ENCODE results near the gene TMEM101. TPM values are rescaled to one million over a fixed set of nuclear protein-coding genes. Genes with fewer than 3 reads are reported as not detected.
"Not testable (repeated sequence)": the region's sequence is repeated elsewhere in the genome, so short reads cannot be mapped to it uniquely, and the experiment has no call there.

TMEM101 gene
- polyA plus RNA-seq, 6 donors from 2014 or later, result 25.7 to 34.2 (median 28.9) TPM

DNA sequence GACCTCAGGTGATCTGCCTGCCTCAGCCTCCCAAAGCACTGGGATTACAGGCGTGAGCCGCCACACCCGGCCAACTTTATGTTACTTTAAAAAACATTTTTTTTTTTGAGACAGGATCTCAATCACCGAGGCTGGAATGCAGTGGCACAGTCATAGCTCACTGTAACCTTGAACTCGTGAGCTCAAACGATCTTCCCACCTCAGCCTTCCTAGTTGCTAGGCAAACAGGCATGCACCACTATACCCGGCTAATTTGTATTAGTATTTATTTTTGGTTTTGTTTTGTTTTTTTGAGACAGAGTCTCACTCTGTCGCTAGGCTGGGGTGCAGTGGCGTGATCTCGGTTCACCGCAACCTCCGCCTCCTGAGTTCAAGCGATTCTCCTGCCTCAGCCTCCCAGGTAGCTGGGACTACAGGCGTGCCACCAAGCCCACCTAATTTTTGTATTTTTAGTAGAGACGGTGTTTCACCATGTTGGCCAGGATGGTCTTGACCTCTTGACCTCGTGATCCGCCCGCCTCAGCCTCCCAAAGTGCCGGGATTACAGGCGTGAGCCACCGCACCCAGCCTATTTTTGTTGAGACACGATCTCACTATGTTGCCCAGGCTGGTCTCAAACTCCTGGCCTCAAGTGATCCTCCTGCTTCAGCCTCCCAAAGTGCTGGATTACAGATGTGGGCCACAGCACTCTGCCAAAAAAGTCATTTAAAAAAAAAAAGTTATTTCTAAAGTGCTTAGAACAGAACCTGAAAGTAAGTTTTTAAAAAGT, 42.1 kb downstream of the TMEM101 start:
- H3K27me3 Mint-ChIP-seq, result peaks cover 9 to 33% (median 13%) of the 10 kb centered on the region in 3 donors
- H3K4me1 Mint-ChIP-seq; H3K9me3 Mint-ChIP-seq; H3K4me3 Mint-ChIP-seq; DNase-seq; H3K36me3 Mint-ChIP-seq; ATAC-seq (ENCODE audit: low read depth in 2 of 2); H3K27ac Mint-ChIP-seq: not testable (repeated sequence)

- not testable (repeated sequence) for DNase-seq; H3K36me3 Mint-ChIP-seq; H3K4me3 Mint-ChIP-seq; H3K27ac Mint-ChIP-seq; H3K4me1 Mint-ChIP-seq; ATAC-seq (ENCODE audit: low read depth in 2 of 2); H3K9me3 Mint-ChIP-seq
- H3K27me3 Mint-ChIP-seq, result peaks cover 9 to 34% (median 25%) of the 10 kb centered on the region in 3 donors
Measured at GRCh38 chr17:43971436-43971835, 43.3 kb downstream of the TMEM101 start.

DNA sequence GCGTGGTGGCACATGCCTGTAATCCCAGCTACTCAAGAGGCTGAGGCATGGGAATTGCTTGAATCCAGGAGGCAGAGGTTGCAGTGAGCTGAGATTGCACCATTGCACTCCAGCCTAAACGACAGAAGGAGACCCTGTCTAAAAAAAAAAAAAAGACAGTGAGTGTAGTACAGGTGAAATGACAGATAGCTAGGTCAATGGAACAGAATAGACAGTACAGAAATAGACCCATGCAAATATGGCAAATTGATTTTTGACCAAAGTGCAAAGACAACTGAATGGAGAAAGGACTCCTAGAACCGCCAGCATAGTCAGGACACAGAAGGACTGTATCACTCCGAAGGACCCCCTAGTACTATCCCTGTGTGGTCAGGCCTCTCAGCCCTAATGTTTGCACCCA, 44.4 kb downstream of the TMEM101 start:
- DNase-seq (no peak), ATAC-seq (ENCODE audit: low read depth in 2 of 2) (no peak)
- Mint-ChIP-seq H3K9me3 (no peaks in the 10 kb centered on the region), H3K4me3 (no peak overlapping the region), H3K4me1 (no peaks in the 10 kb centered on the region), H3K36me3 (no peaks in the 10 kb centered on the region), H3K27me3 (peaks cover 13 to 40% (median 34%) of the 10 kb centered on the region in 3 donors), H3K27ac (peak overlapping the region in 1 of 6 donors; percentile 22)

DNA sequence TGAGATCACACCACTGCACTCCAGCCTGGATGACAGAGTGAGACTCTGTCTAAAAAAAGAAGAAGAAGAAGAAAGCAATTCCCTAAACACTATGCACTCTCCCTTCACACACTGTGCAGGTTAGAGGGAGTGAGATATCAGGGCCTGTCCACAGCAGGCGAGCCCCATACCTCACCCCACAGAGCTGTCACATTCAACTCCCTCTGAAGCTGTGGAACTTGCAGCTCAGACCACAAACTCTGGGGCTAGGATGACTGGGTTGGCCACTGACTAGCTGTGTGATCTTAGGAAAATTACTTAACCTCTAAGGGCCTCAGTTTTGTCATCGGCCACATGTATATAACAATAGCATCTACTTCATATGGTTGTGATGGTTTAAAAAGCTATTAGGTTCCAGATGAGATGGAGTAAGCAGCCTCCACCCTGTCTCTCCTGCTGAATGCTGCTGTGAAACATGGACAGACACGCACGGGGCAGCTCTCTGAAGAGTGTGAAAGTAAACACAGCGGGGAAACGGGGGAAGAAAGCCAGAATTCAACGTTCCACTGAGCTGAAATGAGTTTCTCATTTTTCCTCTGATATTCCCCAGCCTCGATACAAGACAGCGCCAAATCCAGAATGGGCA, 47.4 kb downstream of the TMEM101 start:
- no peak overlapping the region for H3K4me3 Mint-ChIP-seq
- ATAC-seq (ENCODE audit: low read depth in 2 of 2) (no peak), DNase-seq (no peak)
- no peaks in the 10 kb centered on the region for H3K36me3 Mint-ChIP-seq
- peaks cover 15 to 50% (median 38%) of the 10 kb centered on the region in 3 donors for H3K27me3 Mint-ChIP-seq
- no peaks in the 10 kb centered on the region for H3K9me3 Mint-ChIP-seq
- no peak overlapping the region for H3K27ac Mint-ChIP-seq
- no peaks in the 10 kb centered on the region for H3K4me1 Mint-ChIP-seq

GRCh38 chr17:43966276-43966675, 48.5 kb downstream of the TMEM101 start:
- Mint-ChIP-seq H3K27me3 (peaks cover 18 to 51% (median 48%) of the 10 kb centered on the region in 3 donors), H3K9me3 (no peaks in the 10 kb centered on the region), H3K4me1 (no peaks in the 10 kb centered on the region), H3K27ac (no peak overlapping the region), H3K4me3 (no peak overlapping the region), H3K36me3 (no peaks in the 10 kb centered on the region)
- DNase-seq, result no peak
- no peak for ATAC-seq (ENCODE audit: low read depth in 2 of 2)

- no peaks in the 10 kb centered on the region for H3K36me3 Mint-ChIP-seq
Measured at GRCh38 chr17:43962479-43962878, 52.3 kb downstream of the TMEM101 start.

GRCh38 chr17:43961954-43962353, 52.8 kb downstream of the TMEM101 start:
- peaks cover 22 to 42% (median 39%) of the 10 kb centered on the region in 3 donors for H3K27me3 Mint-ChIP-seq
- no peak for ATAC-seq (ENCODE audit: low read depth in 2 of 2)

More at GRCh38 chr17:43962479-43962878, 52.3 kb downstream of the TMEM101 start:
- H3K27me3 Mint-ChIP-seq, result peaks cover 22 to 47% (median 44%) of the 10 kb centered on the region in 3 donors
- no peaks in the 10 kb centered on the region for H3K9me3 Mint-ChIP-seq
- no peak for ATAC-seq (ENCODE audit: low read depth in 2 of 2)
- no peak overlapping the region for H3K27ac Mint-ChIP-seq
- no peak for DNase-seq
- no peaks in the 10 kb centered on the region for H3K4me1 Mint-ChIP-seq
- no peak overlapping the region for H3K4me3 Mint-ChIP-seq

DNA sequence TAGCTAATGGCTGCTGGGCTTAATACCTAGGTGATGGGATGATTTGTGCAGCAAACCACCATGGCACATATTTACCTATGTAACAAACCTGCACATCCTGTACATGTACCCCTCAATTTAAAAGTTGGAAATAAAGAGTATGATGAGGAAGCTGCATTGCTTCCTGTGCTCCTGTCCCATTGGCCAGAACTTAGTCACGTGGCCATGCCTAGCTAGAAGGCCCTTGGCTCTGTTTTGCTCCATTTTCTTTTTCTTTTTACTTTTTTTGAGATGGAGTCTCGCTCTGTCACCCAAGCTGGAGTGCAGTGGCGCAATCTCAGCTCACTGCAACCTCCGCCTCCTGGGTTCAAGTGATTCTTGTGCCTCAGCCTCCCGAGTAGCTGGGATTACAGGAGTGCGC, 53.5 kb downstream of the TMEM101 start:
- H3K4me3 Mint-ChIP-seq; H3K36me3 Mint-ChIP-seq; H3K9me3 Mint-ChIP-seq; DNase-seq; H3K27ac Mint-ChIP-seq; ATAC-seq (ENCODE audit: low read depth in 2 of 2); H3K4me1 Mint-ChIP-seq: not testable (repeated sequence)
- peaks cover 22 to 38% (median 35%) of the 10 kb centered on the region in 3 donors for H3K27me3 Mint-ChIP-seq

More at GRCh38 chr17:43961954-43962353, 52.8 kb downstream of the TMEM101 start:
- Mint-ChIP-seq H3K4me1 (no peaks in the 10 kb centered on the region), H3K9me3 (no peaks in the 10 kb centered on the region), H3K4me3 (no peak overlapping the region), H3K27ac (no peak overlapping the region), H3K36me3 (no peaks in the 10 kb centered on the region)
- DNase-seq, result no peak

Other genes starting within 250 kb of the TMEM101 start
- gene DUSP3, start 236.0 kb downstream of the TMEM101 start, polyA plus RNA-seq (ENCODE audit: low read depth in 6 of 6), result 10 to 100 TPM in 1 of 6 donors, 1 to 10 TPM in 5; 1.7 to 10.5 (median 6.6) TPM
- not detected for gene CFAP97D1, start 234.5 kb downstream of the TMEM101 start, polyA plus RNA-seq (ENCODE audit: low read depth in 6 of 6)
- gene MPP3, start 181.8 kb downstream of the TMEM101 start, polyA plus RNA-seq (ENCODE audit: low read depth in 6 of 6), result not detected
- not detected for gene CD300LG, start 167.8 kb downstream of the TMEM101 start, polyA plus RNA-seq (ENCODE audit: low read depth in 6 of 6)
- under 1 TPM in 1 of 6 donors, not detected in 5; 0.18 TPM for gene MPP2, start 107.4 kb downstream of the TMEM101 start, polyA plus RNA-seq (ENCODE audit: low read depth in 6 of 6)
- not detected for gene PPY, start 72.5 kb downstream of the TMEM101 start, polyA plus RNA-seq (ENCODE audit: low read depth in 6 of 6)
- not detected for gene PYY, start 61.0 kb downstream of the TMEM101 start, polyA plus RNA-seq (ENCODE audit: low read depth in 6 of 6)
- 1 to 10 TPM in 2 of 6 donors, under 1 TPM in 3, not detected in 1; 0.57 to 1.8 (median 0.90) TPM for gene NAGS, start 10.3 kb downstream of the TMEM101 start, polyA plus RNA-seq (ENCODE audit: low read depth in 6 of 6)
- 10 to 100 TPM; 48.1 to 99.0 (median 80.5) TPM for gene LSM12, start 51.7 kb upstream of the TMEM101 start, polyA plus RNA-seq (ENCODE audit: low read depth in 6 of 6)
- gene G6PC3, start 55.8 kb upstream of the TMEM101 start, polyA plus RNA-seq (ENCODE audit: low read depth in 6 of 6), result 10 to 100 TPM; 19.2 to 28.0 (median 24.6) TPM
- 10 to 100 TPM; 27.5 to 79.5 (median 41.2) TPM for gene HDAC5, start 108.7 kb upstream of the TMEM101 start, polyA plus RNA-seq (ENCODE audit: low read depth in 6 of 6)
- 1 to 10 TPM in 3 of 6 donors, under 1 TPM in 2, not detected in 1; 0.63 to 1.4 (median 1.2) TPM for gene HROB, start 127.0 kb upstream of the TMEM101 start, polyA plus RNA-seq (ENCODE audit: low read depth in 6 of 6)
- gene ASB16, start 155.7 kb upstream of the TMEM101 start, polyA plus RNA-seq (ENCODE audit: low read depth in 6 of 6), result under 1 TPM in 4 of 6 donors, not detected in 2; 0.19 to 0.43 (median 0.31) TPM
- gene TMUB2, start 172.0 kb upstream of the TMEM101 start, polyA plus RNA-seq (ENCODE audit: low read depth in 6 of 6), result 10 to 100 TPM; 39.7 to 69.9 (median 44.8) TPM
- 10 to 100 TPM in 3 of 6 donors, 1 to 10 TPM in 3; 6.6 to 14.4 (median 9.4) TPM for gene ATXN7L3, start 184.9 kb upstream of the TMEM101 start, polyA plus RNA-seq (ENCODE audit: low read depth in 6 of 6)
- gene UBTF, start 204.7 kb upstream of the TMEM101 start, polyA plus RNA-seq (ENCODE audit: low read depth in 6 of 6), result 10 to 100 TPM; 20.2 to 77.3 (median 43.0) TPM

All from naive B cell (primary cell).